NCI-H2227 (cell line): ENCODE results near the gene ZNF532.

Source experiments
- DNase-seq: peaks from one replicate; lab custom pipeline; 2025; ENCODE audit not compliant: unreplicated experiment; lab: John Stamatoyannopoulos, UW

The ZNF532 gene

DNA sequence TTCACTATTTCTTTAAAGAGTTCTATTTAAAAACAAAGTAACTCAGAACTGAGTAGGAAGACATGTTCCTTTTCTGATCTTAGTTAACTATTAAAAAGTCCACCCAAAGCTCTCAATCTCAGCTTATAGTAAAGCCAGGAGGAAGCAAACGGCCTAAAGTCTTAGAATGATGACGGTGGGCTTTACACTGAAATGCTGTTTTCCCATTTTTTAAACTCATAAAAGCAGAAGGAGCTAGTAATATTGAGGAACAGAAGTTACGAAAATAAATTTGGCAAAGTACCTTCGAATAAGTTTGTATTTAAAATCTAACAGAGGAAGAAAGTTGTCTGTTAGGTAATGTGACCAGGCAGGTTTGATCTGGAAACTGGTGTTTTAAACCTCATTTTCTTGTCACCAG is 111.1 kb downstream of the ZNF532 start:
- DNase-seq = no peak

DNA sequence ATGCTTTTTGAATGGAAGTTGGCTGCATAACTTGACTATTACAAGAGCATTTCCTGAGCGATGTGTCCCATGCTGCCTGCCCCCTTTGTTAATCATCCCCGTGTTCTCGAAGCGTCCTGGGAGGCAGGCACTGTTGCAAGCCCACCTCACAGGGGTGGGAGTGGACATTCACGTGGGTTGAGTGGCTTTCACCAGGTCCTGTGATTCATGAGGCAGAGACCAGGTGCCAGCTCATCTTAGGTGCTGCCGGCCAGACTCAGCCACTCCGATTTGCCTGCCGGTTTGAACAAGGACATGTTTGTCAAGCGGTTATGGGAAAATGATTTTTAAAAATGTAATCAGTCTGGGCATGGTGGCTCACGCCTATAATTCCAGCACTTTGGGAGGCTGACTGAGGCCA is 112.5 kb downstream of the ZNF532 start:
- no peak for DNase-seq

DNA sequence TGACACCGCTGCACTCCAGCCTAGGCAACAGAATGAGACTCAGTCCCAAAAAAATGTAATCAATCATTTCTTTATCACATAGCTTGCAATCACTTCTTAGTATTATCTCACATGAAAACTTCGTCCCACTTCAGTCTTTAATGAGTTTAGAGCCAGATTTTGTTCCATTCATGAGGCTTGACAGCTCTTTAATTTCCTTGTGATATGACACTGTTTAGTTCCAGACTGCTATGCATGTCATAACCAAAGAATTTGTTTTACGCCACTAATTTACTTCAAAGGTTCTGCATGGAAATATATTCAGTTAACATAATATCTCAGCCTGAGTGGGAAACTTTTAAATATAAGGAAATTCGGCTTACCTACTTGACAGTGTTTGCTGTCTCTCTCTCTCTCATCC is 113.1 kb downstream of the ZNF532 start:
- DNase-seq = no peak

DNA sequence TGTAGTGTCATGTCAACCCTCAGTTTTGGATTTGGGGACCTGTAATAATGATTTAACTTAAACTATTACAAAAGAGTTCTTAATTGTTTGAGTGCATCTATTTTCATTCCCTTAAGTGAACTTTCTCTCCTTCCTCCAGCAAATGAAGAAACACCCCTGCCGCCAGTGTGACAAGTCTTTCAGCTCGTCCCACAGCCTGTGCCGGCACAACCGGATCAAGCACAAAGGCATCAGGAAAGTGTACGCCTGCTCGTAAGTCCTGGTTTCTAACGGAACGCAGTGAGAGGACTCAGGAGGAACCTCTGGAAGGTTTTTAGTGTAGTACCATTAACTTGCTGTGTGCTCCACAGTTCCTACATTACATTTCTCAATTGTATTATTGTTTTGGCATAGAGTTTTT is 114.2 kb downstream of the ZNF532 start:
- DNase-seq = no peak

DNA sequence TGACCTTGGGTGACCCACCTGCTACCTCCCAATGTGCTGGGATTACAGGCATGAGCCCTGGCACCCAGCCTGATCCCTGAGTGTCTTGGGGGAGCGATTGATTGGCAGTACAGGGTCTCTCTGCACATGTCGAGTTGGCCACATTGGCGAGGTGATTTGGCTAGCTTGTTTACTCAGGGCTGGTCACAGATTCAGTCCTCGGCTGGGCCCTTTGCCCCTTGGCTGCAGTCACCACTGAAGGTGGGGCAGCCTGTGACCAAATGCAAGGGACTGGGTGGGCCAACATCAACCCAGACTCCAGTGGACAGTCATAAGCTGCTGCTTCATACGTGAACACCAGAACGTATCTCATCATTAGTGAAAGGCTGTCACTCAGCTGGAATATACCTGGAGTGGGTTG is 114.9 kb downstream of the ZNF532 start:
- DNase-seq = no peak

DNA sequence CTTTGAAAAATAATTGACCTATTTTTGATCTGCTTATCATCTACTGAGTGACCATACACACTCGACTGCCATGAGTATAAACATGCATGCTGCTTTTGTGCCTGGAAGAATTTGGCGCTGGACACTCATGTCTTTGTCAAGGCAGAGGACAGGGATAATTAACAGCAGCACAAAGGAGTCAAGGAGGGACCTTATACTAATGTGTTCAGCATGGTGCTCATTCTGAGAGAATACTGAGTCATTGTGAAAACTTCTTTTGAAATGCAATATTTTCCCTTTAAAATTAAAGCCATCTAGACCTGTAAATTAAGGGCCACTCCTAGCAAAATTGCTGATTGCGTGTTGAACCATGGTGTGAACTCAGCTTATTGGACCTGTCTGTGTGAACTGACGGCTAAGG is 116.3 kb downstream of the ZNF532 start:
- no peak for DNase-seq

DNA sequence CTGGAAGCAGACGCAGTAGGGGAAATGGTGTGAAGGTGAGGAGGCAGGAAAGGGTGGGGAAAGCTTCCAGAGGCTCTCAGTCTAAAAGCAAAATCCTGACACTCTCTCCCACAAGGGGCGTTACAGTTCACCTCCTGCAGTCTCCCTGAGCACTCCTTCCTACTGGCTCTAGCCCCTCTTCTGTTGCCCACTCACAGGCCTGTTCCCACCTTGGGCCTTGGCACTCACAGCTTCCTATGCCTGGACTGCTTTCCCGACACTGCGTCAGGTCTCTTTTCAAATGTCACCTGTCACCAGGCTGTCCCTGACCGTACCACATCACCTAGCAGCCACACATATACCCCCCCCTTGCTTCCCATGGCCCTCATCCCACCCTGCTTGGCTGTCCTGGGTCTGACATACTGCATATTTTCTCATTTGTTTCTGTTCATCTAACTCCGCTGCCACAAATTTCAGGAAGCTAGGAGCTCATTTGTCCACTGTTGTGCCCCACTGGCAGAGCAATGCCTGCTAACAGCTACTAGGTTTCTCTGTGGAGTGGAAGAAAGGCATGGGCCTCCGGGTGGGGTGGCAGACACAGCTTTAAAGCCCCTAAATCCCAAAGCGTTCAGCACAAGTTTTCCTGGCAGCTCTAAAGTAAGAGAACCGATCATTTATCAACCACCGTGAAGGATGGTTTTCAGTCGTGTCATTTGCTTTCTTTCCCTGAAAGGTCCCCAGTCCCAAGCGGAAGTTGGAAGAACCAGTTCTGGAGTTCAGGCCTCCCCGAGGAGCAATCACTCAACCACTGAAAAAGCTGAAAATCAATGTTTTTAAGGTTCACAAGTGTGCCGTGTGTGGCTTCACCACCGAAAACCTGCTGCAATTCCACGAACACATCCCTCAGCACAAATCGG is 118.8 kb downstream of the ZNF532 start:
- no peak for DNase-seq

DNA sequence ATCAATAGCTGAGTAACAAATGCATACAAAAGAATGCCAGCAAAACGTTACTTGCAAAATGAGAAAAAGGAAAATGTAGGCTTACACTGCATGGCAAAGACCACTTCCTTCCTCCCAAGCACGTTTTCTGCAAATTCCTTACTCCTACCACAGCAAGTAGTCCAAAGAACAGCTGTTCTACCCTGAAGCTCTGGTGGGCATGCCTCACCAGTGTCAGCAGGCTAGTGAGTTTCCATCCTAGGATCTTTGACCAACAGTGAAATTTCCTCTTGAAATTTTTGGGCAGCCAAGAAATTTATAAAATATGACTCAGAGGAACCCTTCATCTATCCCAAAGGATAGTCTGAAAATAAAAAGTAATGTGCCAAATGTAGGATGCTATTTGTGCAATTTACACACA is 123.9 kb downstream of the ZNF532 start:
- no peak for DNase-seq

DNA sequence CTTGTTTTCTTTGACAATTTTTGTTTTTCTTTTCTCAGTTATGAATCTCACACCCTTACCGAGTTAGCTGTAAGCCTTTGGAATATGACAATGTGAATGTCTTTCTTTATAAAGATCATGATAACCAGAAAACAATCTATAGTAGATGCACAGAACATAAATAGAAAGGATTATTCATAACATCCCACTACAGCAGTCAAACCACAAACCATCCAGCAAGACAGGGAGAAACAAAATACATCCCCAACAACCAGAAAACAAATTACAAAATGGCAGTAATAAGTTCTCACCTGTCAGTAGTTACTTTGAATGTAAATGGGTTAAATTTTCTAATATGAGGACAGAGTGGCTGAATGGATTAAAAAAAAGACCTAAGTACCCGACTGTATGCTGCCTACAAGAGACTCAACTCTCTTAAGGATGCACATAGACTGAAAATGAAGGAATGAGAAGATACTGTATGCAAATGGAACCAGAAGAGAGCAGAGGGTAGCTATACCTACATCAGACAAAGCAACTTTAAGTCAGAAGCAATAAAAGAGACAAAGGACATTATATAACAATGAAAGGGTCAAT is 124.6 kb downstream of the ZNF532 start:
- no peak for DNase-seq

DNA sequence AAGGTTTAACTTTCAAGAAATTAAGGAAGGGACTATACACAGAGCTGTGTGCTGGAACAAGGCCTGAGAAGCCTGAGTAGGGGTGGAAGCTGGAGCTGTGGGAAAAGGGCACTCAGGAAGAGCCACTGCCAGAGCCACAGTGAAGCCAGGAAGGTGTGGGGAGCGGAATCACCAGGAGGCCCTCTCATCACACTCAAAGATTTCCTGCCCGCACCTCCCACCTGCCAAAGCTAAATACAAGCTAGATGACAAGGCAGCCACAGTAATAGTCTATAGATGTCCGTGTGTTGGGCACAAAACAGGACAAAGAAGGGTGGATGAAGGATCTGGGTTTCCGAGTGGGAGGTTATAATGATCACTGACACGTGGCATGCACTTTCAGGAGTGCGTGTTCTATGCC is 126.0 kb downstream of the ZNF532 start:
- no peak for DNase-seq

DNA sequence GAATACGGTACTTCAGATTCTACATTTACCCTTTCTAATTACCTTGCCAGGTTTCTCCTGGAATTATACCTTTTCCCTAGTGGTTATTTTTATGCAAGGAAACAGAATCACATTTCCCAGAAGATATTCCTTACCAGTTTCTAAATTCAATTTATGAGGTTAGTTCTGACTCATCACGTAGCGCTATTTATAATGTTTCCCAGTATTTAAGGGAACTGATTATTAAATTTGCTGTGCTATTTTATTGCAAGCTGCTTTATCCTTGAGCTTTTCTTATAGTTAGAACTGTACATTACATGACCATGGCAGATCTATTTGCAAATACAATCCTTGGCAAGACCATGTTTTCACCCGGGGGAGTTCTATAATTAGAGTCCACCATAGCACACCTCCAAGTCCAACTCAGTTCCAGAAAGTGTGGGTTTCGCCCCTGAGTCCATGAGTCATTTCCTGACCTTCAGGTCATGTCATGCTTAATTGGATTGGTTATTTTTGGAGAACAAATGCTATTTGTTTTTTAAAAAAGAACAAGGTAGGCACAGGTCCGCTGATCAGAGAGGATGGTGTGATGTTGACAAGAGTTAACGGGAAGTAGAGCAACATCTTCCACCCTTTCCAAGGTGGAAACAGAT is 126.6 kb downstream of the ZNF532 start:
- DNase-seq = no peak

DNA sequence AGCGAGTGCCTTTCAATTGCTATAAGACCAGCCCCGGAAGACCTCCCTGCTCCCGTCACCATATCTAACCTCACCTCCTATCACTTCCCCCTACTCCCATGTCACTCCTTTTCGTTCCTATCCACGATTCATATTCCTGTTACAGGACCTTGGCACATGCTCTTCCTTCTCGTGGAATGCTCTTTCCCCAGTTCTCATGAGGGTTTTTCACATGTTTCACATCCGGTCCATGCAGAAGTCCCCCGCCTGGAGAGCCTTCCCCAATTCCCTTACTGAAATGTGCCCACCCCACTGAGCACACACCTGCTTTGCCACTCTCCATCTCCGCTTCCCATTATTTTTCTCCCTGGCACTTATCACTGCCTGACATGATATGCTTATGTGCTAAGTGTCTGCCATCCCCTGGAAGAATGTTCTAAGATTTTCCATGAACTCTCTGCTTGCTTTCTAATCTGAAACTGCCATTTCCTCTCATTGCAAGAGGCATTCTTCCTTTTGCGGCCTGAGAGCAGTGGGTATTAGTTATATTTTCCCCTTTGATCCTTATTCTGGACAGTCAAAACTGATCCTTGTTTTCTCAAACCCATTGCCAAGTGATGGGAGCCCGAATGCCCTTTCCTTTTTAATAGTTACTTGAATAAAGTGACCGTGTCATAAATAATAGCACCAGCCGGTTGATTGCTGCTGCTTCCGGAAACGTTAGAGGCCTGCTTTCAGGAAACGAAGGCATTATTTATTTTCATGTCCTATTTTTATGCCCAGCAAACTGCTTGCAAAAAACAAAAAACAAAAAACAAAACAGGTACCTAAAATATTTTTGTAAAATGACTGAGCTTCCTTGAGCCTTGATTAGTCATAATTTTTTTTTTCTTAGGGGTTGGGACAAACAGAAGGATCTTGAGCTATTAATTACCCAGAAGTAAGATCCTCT is 127.9 kb downstream of the ZNF532 start:
- DNase-seq = no peak

DNA sequence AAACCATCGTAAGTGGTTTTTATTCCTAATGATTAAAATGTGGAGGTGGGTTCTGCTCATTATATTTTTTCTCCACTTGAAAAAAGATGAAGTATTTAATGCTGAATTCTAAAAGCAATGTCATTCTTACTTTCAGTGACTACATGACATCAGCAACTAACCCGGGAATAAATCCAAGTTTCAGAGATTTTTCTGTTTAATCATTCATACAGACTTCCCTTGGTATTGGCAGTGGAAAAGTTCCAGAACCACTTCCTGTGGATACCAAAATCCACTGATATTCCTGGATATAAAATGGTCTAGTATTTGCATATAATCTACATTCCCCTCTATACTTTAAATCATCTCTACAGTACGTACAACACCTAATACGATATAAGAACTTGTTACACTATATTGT is 128.6 kb downstream of the ZNF532 start:
- no peak for DNase-seq

DNA sequence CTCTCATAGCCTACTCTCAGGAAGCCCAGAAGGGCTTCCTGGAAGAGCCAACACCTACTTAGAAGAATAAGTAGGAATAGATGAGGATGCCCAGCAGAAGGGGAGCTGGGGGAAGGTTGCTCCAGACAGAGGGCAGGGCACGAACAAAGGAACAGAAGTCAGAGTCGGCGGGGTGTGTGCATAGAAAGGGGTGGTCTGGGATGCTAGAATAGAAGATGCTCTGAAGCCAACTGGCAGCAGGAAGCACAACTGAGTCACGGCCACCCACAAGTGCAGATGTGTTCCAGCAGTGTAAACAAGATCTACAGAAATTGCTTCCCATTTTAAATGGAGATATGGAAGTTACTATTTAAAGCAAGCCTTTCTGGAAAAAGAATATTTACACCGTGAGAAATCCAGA is 131.0 kb downstream of the ZNF532 start:
- DNase-seq = no peak

DNA sequence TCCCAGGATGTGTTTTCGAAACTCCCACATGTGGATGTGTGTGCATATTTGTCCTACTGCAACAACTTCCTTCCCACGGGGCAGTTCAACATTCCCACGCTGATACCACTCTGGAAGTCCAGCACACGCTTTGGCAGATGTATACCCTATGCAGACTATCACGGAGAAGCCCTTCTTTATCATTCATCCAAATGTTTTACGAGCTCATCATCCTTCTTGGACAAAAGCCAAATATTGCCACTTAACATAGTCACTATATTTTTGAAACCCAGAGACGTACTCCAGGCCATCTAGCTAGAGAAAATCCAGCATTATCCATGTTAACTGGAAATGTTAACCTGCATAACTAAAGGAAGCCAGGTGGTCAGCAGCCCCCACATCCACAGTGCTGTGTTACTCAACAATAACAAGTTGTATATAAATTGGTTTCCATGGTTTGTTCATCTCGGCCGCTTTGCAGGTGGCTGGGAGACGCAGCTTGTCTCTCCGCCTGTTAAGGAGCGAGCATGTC is 131.5 kb downstream of the ZNF532 start:
- no peak for DNase-seq

DNA sequence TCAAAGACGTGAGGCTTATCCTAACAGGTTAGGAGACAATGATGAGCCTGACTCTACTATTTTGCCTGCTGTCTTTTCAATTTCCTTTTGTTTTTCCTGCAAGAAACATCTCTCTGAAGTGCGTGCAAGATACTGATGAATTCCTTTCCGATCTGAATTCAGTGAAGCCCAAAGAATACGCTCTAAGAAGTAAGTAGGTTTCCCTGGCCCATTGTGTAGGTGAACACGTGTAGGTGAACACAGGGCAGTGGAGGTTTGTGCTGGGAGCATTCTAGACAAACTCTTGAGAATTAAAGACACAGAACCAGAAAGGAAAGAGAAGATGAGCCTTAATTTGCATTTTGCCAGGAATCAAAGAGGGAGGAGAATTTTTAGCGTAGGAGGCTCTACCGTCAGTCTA is 132.0 kb downstream of the ZNF532 start:
- DNase-seq = no peak

DNA sequence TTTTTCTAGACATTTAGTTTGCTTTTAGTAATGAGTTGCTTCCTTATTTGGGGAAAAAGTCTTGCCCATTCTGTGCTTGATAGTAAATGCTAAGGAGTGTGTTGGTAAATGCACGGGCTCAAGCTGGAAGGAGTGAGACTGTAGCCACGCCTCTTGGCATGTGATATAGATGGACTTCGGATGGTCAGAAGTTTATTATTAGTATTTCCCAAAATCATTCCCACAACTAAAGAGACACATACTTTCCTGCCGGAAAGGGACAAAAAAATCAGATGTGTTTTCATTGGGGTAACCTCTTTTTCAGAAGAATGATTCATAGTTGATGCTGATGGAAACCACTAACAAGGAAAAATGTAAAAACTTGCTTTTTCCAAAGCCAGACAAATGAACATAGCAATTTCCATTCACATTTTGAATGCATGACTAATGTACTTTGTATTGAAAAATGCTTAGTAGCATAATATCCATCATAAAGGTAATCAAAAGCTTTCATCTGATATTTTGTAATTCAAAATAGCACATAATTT is 133.2 kb downstream of the ZNF532 start:
- DNase-seq = no peak

DNA sequence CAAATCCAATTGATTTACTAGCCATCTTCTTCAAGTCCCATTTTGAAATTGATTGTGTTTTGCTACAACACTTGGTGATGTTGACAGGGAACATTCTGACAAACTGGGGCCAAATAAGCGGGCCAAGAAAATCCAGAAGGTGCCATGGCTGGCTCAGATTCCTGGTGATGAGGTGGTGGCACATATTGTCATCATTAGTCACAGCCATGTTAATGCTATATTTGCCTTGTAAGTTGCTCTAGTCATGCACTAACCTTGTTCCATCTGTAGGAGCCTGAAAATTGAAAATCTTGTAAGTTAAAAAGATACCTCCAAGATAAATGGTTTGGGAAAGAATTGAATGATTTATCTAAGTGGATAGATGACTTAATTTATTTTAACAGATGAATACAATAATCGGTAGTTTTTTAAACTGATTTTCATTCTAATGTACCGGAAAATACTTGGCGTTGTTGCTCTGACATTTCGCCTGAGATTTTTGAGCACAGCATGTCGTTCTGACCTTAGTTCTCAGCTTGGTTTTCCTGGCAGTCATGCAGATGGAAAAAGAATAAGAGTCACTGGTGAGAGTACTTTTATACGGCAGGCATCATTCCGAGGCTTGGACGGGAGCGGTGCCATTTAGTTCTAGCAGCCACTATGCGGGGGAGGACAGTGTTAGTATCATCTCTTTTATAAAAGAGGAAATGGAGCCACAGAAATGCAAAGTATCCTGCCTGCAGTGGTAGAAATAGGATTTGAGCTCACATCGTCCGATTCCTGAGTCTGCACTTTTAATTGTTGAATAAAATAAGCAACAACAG is 133.9 kb downstream of the ZNF532 start:
- no peak for DNase-seq

DNA sequence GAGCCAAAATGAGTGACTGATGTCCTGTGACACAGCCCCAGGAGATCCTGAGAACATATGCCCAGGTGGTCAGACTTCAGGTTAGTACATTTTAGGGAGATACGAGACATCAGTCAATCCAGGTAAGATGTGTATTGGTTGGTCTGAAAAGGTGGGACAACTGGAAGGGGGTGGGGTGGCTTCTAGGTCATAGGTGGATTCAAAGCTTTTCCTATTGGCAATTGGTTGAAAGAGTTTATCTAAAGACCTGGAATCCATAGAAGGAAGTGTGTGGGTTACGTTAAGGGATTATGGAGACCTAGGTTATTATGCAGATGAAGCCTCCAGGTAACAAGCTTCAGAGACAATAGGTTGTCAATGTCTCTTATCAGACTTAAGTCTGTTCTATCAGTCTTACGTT is 136.5 kb downstream of the ZNF532 start:
- DNase-seq = no peak

DNA sequence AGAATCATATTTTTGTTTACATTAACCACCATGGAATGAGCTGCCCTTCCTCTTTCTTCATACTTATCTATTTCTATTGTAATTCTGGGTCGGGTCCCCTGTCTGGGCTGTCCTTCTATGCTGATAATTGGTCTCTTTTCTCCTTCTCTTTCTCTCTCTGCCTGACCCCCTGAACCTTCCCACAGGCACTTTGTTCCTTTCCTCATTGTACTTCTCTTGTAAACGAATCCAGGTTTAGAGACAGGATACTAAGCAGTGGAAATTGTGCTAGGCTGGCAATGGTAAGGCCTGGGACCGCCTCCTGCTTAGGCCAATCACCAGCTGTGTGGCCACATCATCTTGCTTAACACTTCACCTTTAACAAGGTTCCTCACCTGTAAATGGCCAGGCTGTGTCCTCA is 137.0 kb downstream of the ZNF532 start:
- no peak for DNase-seq
